ENCODE data around the gene ORC3. TPM values are rescaled to one million over a fixed set of nuclear protein-coding genes. Genes with fewer than 3 reads are reported as not detected.

ORC3 gene
- total RNA-seq, 4 donors from 2014 or later = 6.2 to 43.9 (median 24.8) TPM

GRCh38 chr6:87561017-87561416 lies 28.9 kb upstream of the ORC3 start:
- Histone ChIP-seq H3K9me3 (no peaks in the 10 kb centered on the region), H3K27ac (no peak overlapping the region), H3K36me3 (no peaks in the 10 kb centered on the region), H3K4me1 (no peaks in the 10 kb centered on the region), H3K27me3 (no peaks in the 10 kb centered on the region), H3K4me3 (no peak overlapping the region)
- DNase-seq = no peak
- intact Hi-C loops (cut with DNase I; ENCODE audit: low total_unique reads) = no loop called here
- TF ChIP-seq CTCF (IDR thresholded peaks at IDR 0.05) (no peak), POLR2A (IDR thresholded peaks at IDR 0.05) (no peak)

GRCh38 chr6:87572021-87572420 lies 17.9 kb upstream of the ORC3 start:
- Histone ChIP-seq H3K9me3 (no peaks in the 10 kb centered on the region), H3K27me3 (no peaks in the 10 kb centered on the region), H3K36me3 (no peaks in the 10 kb centered on the region), H3K27ac (peak overlapping the region; percentile 46 to 75), H3K4me1 (peaks cover 9 to 15% of the 10 kb centered on the region in 2 donors), H3K4me3 (no peak overlapping the region)
- intact Hi-C loops (cut with DNase I; ENCODE audit: low total_unique reads) = no loop called here
- no peak for TF ChIP-seq CTCF (IDR thresholded peaks at IDR 0.05)
- no peak for TF ChIP-seq POLR2A (IDR thresholded peaks at IDR 0.05)
- no peak for DNase-seq

GRCh38 chr6:87572883-87573282 lies 17.1 kb upstream of the ORC3 start:
- H3K27ac ChIP-seq = peak overlapping the region; percentile 46 to 75
- no peaks in the 10 kb centered on the region for H3K27me3 ChIP-seq
- no peak for DNase-seq
- intact Hi-C loops (cut with DNase I; ENCODE audit: low total_unique reads) = no loop called here
- TF ChIP-seq CTCF (IDR thresholded peaks at IDR 0.05) = no peak
- TF ChIP-seq POLR2A (IDR thresholded peaks at IDR 0.05) = no peak
- H3K4me3 ChIP-seq = no peak overlapping the region
- H3K36me3 ChIP-seq = no peaks in the 10 kb centered on the region
- peaks cover 9 to 15% of the 10 kb centered on the region in 2 donors for H3K4me1 ChIP-seq
- no peaks in the 10 kb centered on the region for H3K9me3 ChIP-seq

- H3K27me3 ChIP-seq = no peaks in the 10 kb centered on the region
- intact Hi-C loops (cut with DNase I; ENCODE audit: low total_unique reads) = no loop called here
- no peak for DNase-seq
- H3K27ac ChIP-seq = peak overlapping the region; percentile 46 to 75
- H3K4me3 ChIP-seq = no peak overlapping the region
- H3K4me1 ChIP-seq = peaks cover 9 to 15% of the 10 kb centered on the region in 2 donors
- no peaks in the 10 kb centered on the region for H3K9me3 ChIP-seq
- TF ChIP-seq POLR2A (IDR thresholded peaks at IDR 0.05) = no peak
- TF ChIP-seq CTCF (IDR thresholded peaks at IDR 0.05) = no peak
- H3K36me3 ChIP-seq = no peaks in the 10 kb centered on the region
These were observed 16.5 kb upstream of the ORC3 start for GRCh38 chr6:87573307-87574024.

- DNase-seq = no peak
- H3K36me3 ChIP-seq = no peaks in the 10 kb centered on the region
- H3K4me1 ChIP-seq = peaks cover 9 to 15% of the 10 kb centered on the region in 2 donors
- peak overlapping the region; percentile 28 to 75 for H3K27ac ChIP-seq
- intact Hi-C loops (cut with DNase I; ENCODE audit: low total_unique reads) = no loop called here
- H3K27me3 ChIP-seq = no peaks in the 10 kb centered on the region
- H3K4me3 ChIP-seq = no peak overlapping the region
- H3K9me3 ChIP-seq = no peaks in the 10 kb centered on the region
- TF ChIP-seq CTCF (IDR thresholded peaks at IDR 0.05) (no peak), POLR2A (IDR thresholded peaks at IDR 0.05) (no peak)
These were observed 15.6 kb upstream of the ORC3 start for GRCh38 chr6:87574237-87574804.

Measured in uterus (tissue), 4 donors.